Spleen (tissue), 11 donors: ENCODE measurements around the gene ARHGAP6. TPM values are rescaled to one million over a fixed set of nuclear protein-coding genes. Genes with fewer than 3 reads are reported as not detected.
A peak's percentile ranks its signal among the peaks of the same experiment; 100 is the strongest.

Experiments used
- DNase-seq: peaks from one replicate; pipeline ENCODE4 v3.0.0-alpha.2; 2020
- H3K27ac ChIP-seq, 8 donors: fragments of 200-600 bp; sonication (generic) in 7 of 8; 1 replicate in 4 of 8; 2 replicates in 4 of 8; pipeline versions ENCODE4 v1.5.0 to v1.8.0; 2016 to 2021; ENCODE audit warnings: inconsistent platforms in 4 of 8, mild to moderate bottlenecking in 4 of 8, moderate library complexity in 1 of 8
- H3K27me3 ChIP-seq, 7 donors: fragments of 200-600 bp; sonication (generic) in 6 of 7; replicated peaks in 1 of 7; 1 replicate in 4 of 7; 2 replicates in 3 of 7; pipeline versions ENCODE4 v1.5.0 to v1.8.0; 2016 to 2021; ENCODE audit warnings: inconsistent platforms in 3 of 7, mild to moderate bottlenecking in 1 of 7
- H3K36me3 ChIP-seq, 6 donors: fragments of 200-600 bp; sonication (generic) in 5 of 6; 1 replicate in 4 of 6; 2 replicates in 2 of 6; pipeline versions ENCODE4 v1.5.0 to v1.8.0; 2016 to 2021; ENCODE audit warnings: inconsistent platforms in 2 of 6
- H3K4me1 ChIP-seq, 6 donors: fragments of 200-600 bp; sonication (generic) in 5 of 6; 1 replicate in 3 of 6; 2 replicates in 3 of 6; pipeline versions ENCODE4 v1.5.0 to v1.8.0; 2016 to 2021; ENCODE audit warnings: inconsistent platforms in 3 of 6
- H3K4me3 ChIP-seq, 8 donors: fragments of 200-600 bp; sonication (generic) in 7 of 8; 1 replicate in 4 of 8; 2 replicates in 4 of 8; pipeline versions ENCODE4 v1.5.0 to v1.8.0; 2016 to 2021; ENCODE audit warnings: inconsistent platforms in 4 of 8, mild to moderate bottlenecking in 4 of 8, moderate library complexity in 2 of 8
- H3K9me3 ChIP-seq, 8 donors: fragments of 200-600 bp; sonication (generic) in 7 of 8; 1 replicate in 4 of 8; 2 replicates in 4 of 8; pipeline versions ENCODE4 v1.5.0 to v1.8.0; 2016 to 2021; ENCODE audit warnings: inconsistent platforms in 4 of 8
- POLR2A ChIP-seq, 3 donors: fragments of 450-650 bp; IDR thresholded peaks; one replicate each; pipeline ENCODE4 v1.5.1; 2017; ENCODE audit warnings: antibody characterized with exemption in 3 of 3, mild to moderate bottlenecking in 1 of 3
- POLR2AphosphoS5 ChIP-seq, 3 donors: sonication (generic); formaldehyde crosslinking; IDR thresholded peaks; one replicate each; pipeline ENCODE4 v1.5.1; 2017; ENCODE audit warnings: antibody characterized with exemption in 3 of 3
- WGBS, 5 donors: extraction: QIAGEN DNeasy Blood & Tissue Kit in 3 of 5; methylation state at CpG; one replicate each; pipeline versions ENCODE4 v1.1.5 to v1.1.7; 2013 to 2018; 5-methylcytosine and 5-hydroxymethylcytosine counted together
- intact Hi-C: fragments of 100-400 bp; cut with DNase I; formaldehyde crosslinking; loops from one replicate; pipeline ENCODE4 v1.15.0; 2023; ENCODE audit warnings: low total_unique reads
- polyA plus RNA-seq, 3 donors: library from polyadenylated mRNA; stranded (reverse); fragments of 200-250 nt; gene quantifications; one replicate each; pipeline ENCODE4 v1.2.1, GENCODE V29; 2013
- total RNA-seq, 7 donors: library from RNA; depleted of rRNA in 3 of 7; stranded (reverse); fragments of >200 nt in 3 of 7; fragmentation: NEBNext Ultra II Directional in 4 of 7; extraction: Animal tissue kit (Norgen Biotek cat#: 25700) in 4 of 7; gene quantifications; one replicate each; pipeline versions ENCODE4 v1.1.0 to v1.2.1, GENCODE V29; 2016 to 2021
- TF ChIP-seq, protein P1 (sequence below), 11 experiments: fragments of 200-600 bp in 7 of 11; fragments of 450-650 bp in 4 of 11; sonication (generic) in 4 of 11; IDR thresholded peaks in 8 of 11; conservative IDR thresholded peaks in 3 of 11; 1 replicate in 7 of 11; 2 replicates in 4 of 11; pipeline versions ENCODE4 v1.4.0 to v1.8.0; 2016 to 2021; ENCODE audit warnings: antibody characterized with exemption in 11 of 11, inconsistent platforms in 4 of 11, mild to moderate bottlenecking in 1 of 11
- donor health status: healthy with polysubstance abuse.
- donor health status: DM: no; HTN: no; CAD: no; lungs with moderate emphysema.
- donor health status: DM: no; HTN: no; CAD: no.
- donor health status: Bipolar disorder and iron deficiency.
- donor health status: healthy.
- donor health status: DM: no; HTN: no; CAD: no.
- donor health status: DM: yes; HTN: yes; CAD: no.

ARHGAP6 gene
- total and polyA plus RNA-seq, 10 donors = 2.0 to 20.8 (median 12.7) TPM

DNA sequence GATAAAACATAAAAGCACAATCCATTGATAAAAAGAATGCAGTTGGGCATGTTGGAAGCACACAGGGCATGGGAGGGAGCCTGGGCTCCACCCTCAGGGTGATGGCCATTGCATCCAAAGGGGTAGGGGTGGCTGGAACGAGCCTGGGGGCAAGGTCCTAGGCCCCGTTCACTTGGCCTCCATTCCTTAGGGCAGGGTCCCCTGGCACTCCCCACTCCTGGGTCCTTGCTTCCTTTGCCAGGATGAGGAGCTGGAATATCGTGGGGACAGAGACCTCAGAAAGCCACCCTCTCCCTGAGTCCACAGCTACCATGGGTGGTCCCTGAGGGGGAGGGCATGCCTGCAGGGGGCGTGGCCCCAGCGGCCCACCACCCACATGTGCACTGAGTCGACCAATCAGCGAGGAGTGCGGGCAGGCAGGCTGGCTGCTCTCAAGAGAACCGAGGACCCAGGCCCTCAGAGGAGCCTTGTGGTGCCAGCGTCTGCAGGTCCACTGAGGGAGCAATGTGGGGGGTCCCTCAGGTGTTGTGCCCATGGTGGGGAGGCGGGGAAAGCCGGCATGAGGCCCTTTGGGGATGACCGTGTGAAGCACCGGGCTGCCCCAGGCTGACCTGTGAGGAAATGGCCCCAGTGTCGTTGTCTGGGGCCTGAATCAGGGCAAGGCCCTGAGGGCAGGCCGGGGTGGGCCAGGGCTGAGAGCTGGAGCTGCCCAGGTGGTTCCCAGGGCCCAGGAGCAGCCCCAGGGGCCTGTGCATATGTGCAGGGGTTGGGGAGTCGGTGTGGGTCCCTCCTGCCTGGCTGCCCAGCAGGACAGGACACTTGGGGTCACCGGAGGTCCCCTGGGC is 451.2 kb downstream of the ARHGAP6 start:
- peak; percentile 68 for DNase-seq
- peaks cover 0 to 7% (median 0%) of the 10 kb centered on the region in 7 donors for H3K27me3 ChIP-seq
- H3K9me3 ChIP-seq = peaks cover 0 to 35% (median 1%) of the 10 kb centered on the region in 8 donors
- no peak overlapping the region for H3K27ac ChIP-seq
- intact Hi-C loops = no loop called here
- H3K4me1 ChIP-seq = no peaks in the 10 kb centered on the region
- H3K4me3 ChIP-seq = no peak overlapping the region
- TF ChIP-seq, protein P1, sequence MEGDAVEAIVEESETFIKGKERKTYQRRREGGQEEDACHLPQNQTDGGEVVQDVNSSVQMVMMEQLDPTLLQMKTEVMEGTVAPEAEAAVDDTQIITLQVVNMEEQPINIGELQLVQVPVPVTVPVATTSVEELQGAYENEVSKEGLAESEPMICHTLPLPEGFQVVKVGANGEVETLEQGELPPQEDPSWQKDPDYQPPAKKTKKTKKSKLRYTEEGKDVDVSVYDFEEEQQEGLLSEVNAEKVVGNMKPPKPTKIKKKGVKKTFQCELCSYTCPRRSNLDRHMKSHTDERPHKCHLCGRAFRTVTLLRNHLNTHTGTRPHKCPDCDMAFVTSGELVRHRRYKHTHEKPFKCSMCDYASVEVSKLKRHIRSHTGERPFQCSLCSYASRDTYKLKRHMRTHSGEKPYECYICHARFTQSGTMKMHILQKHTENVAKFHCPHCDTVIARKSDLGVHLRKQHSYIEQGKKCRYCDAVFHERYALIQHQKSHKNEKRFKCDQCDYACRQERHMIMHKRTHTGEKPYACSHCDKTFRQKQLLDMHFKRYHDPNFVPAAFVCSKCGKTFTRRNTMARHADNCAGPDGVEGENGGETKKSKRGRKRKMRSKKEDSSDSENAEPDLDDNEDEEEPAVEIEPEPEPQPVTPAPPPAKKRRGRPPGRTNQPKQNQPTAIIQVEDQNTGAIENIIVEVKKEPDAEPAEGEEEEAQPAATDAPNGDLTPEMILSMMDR (IDR thresholded peaks at IDR 0.05 in 8 of 11, conservative IDR thresholded peaks at IDR 0.05 in 3 of 11) = no peak
- TF ChIP-seq POLR2A (IDR thresholded peaks at IDR 0.05) = no peak
- no peak for TF ChIP-seq POLR2AphosphoS5 (IDR thresholded peaks at IDR 0.05)
- whole genome bisulfite sequencing, 5 donors = 75 to 89% (median 86%) methylated on average over 15 to 18 of the region's 18 CpGs; no CpG with 5 or more reads in 1 of the 5 donors
- no peaks in the 10 kb centered on the region for H3K36me3 ChIP-seq

DNA sequence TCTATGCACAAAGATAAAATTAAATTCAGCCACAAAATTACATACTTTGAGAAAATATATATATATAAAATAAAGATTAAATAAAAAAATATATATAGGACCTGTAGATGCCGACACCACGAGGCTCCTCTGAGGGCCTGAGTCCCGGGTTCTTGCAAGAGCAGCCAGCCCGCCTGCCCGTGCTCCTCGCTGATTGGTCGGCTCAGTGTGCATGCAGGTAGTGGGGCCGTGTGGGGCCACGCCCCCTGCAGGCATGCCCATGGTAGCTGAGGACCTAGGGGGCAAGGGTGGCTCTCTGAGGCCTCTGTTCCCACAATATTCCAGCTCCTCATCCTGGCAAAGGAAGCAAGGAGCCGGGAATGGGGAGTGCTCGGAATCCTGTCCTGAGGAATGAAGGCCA is 453.0 kb downstream of the ARHGAP6 start:
- intact Hi-C loops = no loop called here

DNA sequence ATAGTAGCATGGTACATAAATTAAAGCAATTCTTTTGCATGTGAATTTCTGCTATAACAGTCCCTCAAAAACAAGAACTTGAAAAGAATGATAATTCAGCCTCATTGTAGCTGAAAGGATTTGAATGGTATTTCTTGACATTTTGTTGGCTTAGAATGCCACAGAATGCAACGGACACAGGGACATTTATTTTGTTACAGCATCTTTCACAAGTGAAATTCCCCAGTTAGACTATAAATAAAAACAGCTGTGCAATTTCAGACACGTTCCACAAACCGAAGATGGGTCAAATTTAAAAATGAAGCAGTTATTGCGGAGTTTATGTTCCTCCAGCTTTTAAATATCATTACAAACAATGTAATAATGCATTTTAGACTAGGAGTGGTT is 455.3 kb downstream of the ARHGAP6 start:
- H3K27ac ChIP-seq = peak overlapping the region in 1 of 8 donors; percentile 5
- no peaks in the 10 kb centered on the region for H3K4me1 ChIP-seq
- no peak for DNase-seq
- H3K4me3 ChIP-seq = no peak overlapping the region
- peaks cover 0 to 7% (median 0%) of the 10 kb centered on the region in 7 donors for H3K27me3 ChIP-seq
- 60 to 77% (median 66%) methylated on average over 4 of the region's 4 CpGs for WGBS, 5 donors
- intact Hi-C loops = no loop called here
- H3K36me3 ChIP-seq = no peaks in the 10 kb centered on the region
- H3K9me3 ChIP-seq = peaks cover 0 to 4% (median 0%) of the 10 kb centered on the region in 8 donors
- TF ChIP-seq, protein P1 (IDR thresholded peaks at IDR 0.05 in 8 of 11, conservative IDR thresholded peaks at IDR 0.05 in 3 of 11) = no peak
- TF ChIP-seq POLR2A (IDR thresholded peaks at IDR 0.05) (no peak), POLR2AphosphoS5 (IDR thresholded peaks at IDR 0.05) (no peak)

More for the DNA sequence above, 453.0 kb downstream of the ARHGAP6 start:
- H3K4me3 ChIP-seq = no peak overlapping the region
- no peak overlapping the region for H3K27ac ChIP-seq
- H3K9me3 ChIP-seq = peaks cover 0 to 27% (median 0%) of the 10 kb centered on the region in 8 donors
- H3K36me3 ChIP-seq = no peaks in the 10 kb centered on the region
- TF ChIP-seq, protein P1 (IDR thresholded peaks at IDR 0.05 in 8 of 11, conservative IDR thresholded peaks at IDR 0.05 in 3 of 11) = no peak
- TF ChIP-seq POLR2AphosphoS5 (IDR thresholded peaks at IDR 0.05) (no peak), POLR2A (IDR thresholded peaks at IDR 0.05) (no peak)
- DNase-seq = no peak
- no peaks in the 10 kb centered on the region for H3K4me1 ChIP-seq
- H3K27me3 ChIP-seq = peaks cover 0 to 7% (median 0%) of the 10 kb centered on the region in 7 donors
- WGBS, 5 donors = 71 to 90% (median 87%) methylated on average over 11 of the region's 11 CpGs

DNA sequence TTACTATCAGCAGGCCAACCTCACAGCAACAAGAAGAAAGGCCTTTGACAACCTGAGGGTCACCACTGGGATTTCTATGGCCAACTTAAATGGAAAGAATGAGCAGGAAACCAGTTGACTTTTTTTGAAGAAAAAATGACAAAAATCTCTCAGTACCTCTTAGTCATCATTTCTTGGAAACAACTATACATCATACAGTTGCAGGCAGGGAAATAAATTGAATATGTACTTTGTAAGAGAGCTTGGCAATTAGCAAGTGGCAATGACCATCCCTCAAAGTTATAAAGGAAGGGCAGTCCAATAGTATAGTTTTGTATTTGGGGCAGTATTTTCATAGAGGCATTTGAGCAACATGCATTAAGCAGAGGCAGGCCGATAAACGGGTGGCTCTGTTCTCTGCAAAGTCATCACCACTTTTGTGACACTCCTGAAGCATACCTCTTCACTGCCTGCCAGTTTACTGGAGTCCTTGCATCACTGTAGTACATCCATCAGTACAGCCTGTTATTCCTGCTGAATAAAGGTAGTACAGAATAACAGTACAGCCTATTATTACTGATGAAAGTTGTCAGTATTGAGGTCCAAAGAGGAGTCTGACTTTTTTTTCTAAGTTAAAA is 455.8 kb downstream of the ARHGAP6 start:
- peaks cover 0 to 7% (median 0%) of the 10 kb centered on the region in 7 donors for H3K27me3 ChIP-seq
- no peak overlapping the region for H3K4me3 ChIP-seq
- no peaks in the 10 kb centered on the region for H3K36me3 ChIP-seq
- WGBS, 5 donors = 62 to 81% (median 68%) methylated on average over 2 of the region's 2 CpGs
- TF ChIP-seq, protein P1 (IDR thresholded peaks at IDR 0.05 in 8 of 11, conservative IDR thresholded peaks at IDR 0.05 in 3 of 11) = no peak
- no peak for TF ChIP-seq POLR2AphosphoS5 (IDR thresholded peaks at IDR 0.05)
- no peak for TF ChIP-seq POLR2A (IDR thresholded peaks at IDR 0.05)
- no peak for DNase-seq
- no peaks in the 10 kb centered on the region for H3K4me1 ChIP-seq
- H3K27ac ChIP-seq = peak overlapping the region in 1 of 8 donors; percentile 5
- no peaks in the 10 kb centered on the region for H3K9me3 ChIP-seq
- intact Hi-C loops = no loop called here
